ENCODE results near the gene PGAP1. TPM values are rescaled to one million over a fixed set of nuclear protein-coding genes. Genes with fewer than 3 reads are reported as not detected.

The PGAP1 gene
- total and polyA plus RNA-seq, 2 experiments from 2014 or later = 6.5 to 13.4 TPM

DNA sequence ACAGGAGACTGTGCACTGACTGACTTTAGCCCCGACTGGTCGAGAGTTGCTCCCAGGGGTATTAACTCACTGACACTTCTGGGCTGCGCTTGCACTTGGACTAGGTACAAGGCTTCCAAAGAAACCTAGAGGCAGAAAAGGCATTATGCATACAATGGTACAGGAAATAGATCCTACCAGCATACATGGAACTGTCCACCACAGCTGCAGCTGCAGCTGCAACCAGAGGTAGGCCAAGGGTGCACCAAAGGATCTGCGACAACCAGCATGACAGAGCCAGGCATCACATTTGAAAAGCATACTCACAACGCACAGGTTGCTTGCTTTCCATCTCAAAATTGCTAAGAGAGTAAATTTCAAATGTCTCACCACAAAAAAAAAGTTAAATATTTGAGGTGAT is 22.6 kb upstream of the PGAP1 start:
- Histone ChIP-seq H3K27ac (no peak overlapping the region), H3K9me3 (ENCODE audit: low read depth) (no peaks in the 10 kb centered on the region), H3K36me3 (no peaks in the 10 kb centered on the region), H3K4me1 (ENCODE audit: low read depth) (no peaks in the 10 kb centered on the region), H3K27me3 (no peaks in the 10 kb centered on the region), H3K4me3 (no peak overlapping the region)
- DNase-seq (ENCODE audit: low read depth in 1 of 2, low spot score in 1 of 2) = no peak
- TF ChIP-seq CTCF (IDR thresholded peaks at IDR 0.05; ENCODE audit: low read depth, low read length) = no peak

- Histone ChIP-seq H3K36me3 (no peaks in the 10 kb centered on the region), H3K4me3 (no peak overlapping the region), H3K27me3 (no peaks in the 10 kb centered on the region), H3K9me3 (ENCODE audit: low read depth) (no peaks in the 10 kb centered on the region), H3K4me1 (ENCODE audit: low read depth) (no peaks in the 10 kb centered on the region), H3K27ac (no peak overlapping the region)
- no peak for TF ChIP-seq CTCF (IDR thresholded peaks at IDR 0.05; ENCODE audit: low read depth, low read length)
- DNase-seq (ENCODE audit: low read depth in 1 of 2, low spot score in 1 of 2) = no peak
Observed at GRCh38 chr2:196944570-196944969, 18.1 kb upstream of the PGAP1 start.

DNA sequence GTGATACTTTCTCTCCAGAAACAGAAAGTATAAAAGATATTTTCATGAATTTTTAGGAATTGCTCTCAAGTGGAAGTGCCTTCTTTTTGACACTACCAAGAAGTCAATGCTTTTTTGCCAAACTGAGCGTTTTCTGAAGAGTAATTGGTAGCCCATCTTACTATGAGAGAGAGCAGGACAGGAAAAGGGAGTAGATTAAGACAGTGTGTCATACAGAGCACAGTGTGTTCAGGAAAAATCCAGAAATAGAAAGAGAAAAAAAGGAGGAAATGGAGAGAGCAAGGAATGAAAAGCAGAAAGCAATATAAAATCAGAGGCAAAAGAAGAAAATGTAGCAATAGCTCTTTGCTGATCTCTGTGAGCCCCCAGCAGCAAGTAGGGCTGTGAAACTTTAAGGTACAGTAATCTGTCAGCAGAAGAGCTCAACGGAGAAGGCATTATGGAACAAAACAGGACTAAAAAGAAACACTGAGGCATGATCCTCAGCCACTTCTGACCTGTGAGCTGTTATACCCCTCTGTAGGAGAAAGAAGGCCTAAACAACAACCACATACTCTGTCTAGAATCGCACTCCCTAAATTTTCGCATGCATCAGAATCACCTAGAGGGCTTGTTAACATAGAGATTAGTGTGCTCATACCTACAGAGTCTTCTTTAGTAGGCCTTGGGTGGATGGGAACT is 15.0 kb upstream of the PGAP1 start:
- TF ChIP-seq CTCF (IDR thresholded peaks at IDR 0.05; ENCODE audit: low read depth, low read length) = no peak
- no peak overlapping the region for H3K4me3 ChIP-seq
- H3K36me3 ChIP-seq = no peaks in the 10 kb centered on the region
- no peaks in the 10 kb centered on the region for H3K4me1 ChIP-seq (ENCODE audit: low read depth)
- H3K27ac ChIP-seq = peak overlapping the region; percentile 27
- no peaks in the 10 kb centered on the region for H3K27me3 ChIP-seq
- no peaks in the 10 kb centered on the region for H3K9me3 ChIP-seq (ENCODE audit: low read depth)
- DNase-seq (ENCODE audit: low read depth in 1 of 2, low spot score in 1 of 2) = peak in 1 of 2 donors; percentile 23

- Histone ChIP-seq H3K9me3 (ENCODE audit: low read depth) (no peaks in the 10 kb centered on the region), H3K36me3 (no peaks in the 10 kb centered on the region), H3K27me3 (no peaks in the 10 kb centered on the region), H3K4me3 (no peak overlapping the region), H3K27ac (no peak overlapping the region), H3K4me1 (ENCODE audit: low read depth) (no peaks in the 10 kb centered on the region)
- TF ChIP-seq CTCF (IDR thresholded peaks at IDR 0.05; ENCODE audit: low read depth, low read length) = no peak
- DNase-seq (ENCODE audit: low read depth in 1 of 2, low spot score in 1 of 2) = peak in 1 of 2 donors; percentile 37
Observed at GRCh38 chr2:196939371-196939770, 12.9 kb upstream of the PGAP1 start.

- Histone ChIP-seq H3K36me3 (no peaks in the 10 kb centered on the region), H3K27me3 (no peaks in the 10 kb centered on the region), H3K27ac (no peak overlapping the region), H3K4me1 (ENCODE audit: low read depth) (no peaks in the 10 kb centered on the region), H3K4me3 (no peak overlapping the region), H3K9me3 (ENCODE audit: low read depth) (no peaks in the 10 kb centered on the region)
- no peak for DNase-seq (ENCODE audit: low read depth in 1 of 2, low spot score in 1 of 2)
- no peak for TF ChIP-seq CTCF (IDR thresholded peaks at IDR 0.05; ENCODE audit: low read depth, low read length)
Observed at GRCh38 chr2:196935432-196935831, 8.9 kb upstream of the PGAP1 start.
